Neural progenitor cell (in vitro differentiated cells): ENCODE results near the gene PCSK6. TPM values are rescaled to one million over a fixed set of nuclear protein-coding genes. Genes with fewer than 3 reads are reported as not detected.

ENCODE experiments used
- DNase-seq: peaks from one replicate; pipeline ENCODE4 v3.0.0-alpha.2; 2016; ENCODE audit warnings: low spot score
- H2AFZ ChIP-seq: fragments of 200-600 bp; sonication (generic); replicated peaks from 2 replicates; pipeline ENCODE4 v1.6.1; 2016; ENCODE audit warnings: antibody characterized with exemption
- H3F3A ChIP-seq: fragments of 200-600 bp; sonication (generic); 2 replicates; pipeline ENCODE4 v1.6.1; 2016; ENCODE audit warnings: antibody characterized with exemption, low read depth
- H3K27ac ChIP-seq: fragments of 200-600 bp; sonication (generic); 2 replicates; pipeline ENCODE4 v1.5.1; 2016; ENCODE audit warnings: mild to moderate bottlenecking
- H3K27me3 ChIP-seq: fragments of 200-600 bp; sonication (generic); 2 replicates; pipeline ENCODE4 v1.6.1; 2016; ENCODE audit warnings: mild to moderate bottlenecking, moderate library complexity
- H3K36me3 ChIP-seq: fragments of 200-600 bp; sonication (generic); 2 replicates; pipeline ENCODE4 v1.5.1; 2016
- H3K4me1 ChIP-seq: fragments of 200-600 bp; sonication (generic); 2 replicates; pipeline ENCODE4 v1.6.1; 2016; ENCODE audit warnings: mixed run types
- H3K4me2 ChIP-seq: fragments of 200-600 bp; sonication (generic); 2 replicates; pipeline ENCODE4 v1.6.1; 2016
- H3K4me3 ChIP-seq: fragments of 200-600 bp; sonication (generic); 2 replicates; pipeline ENCODE4 v1.5.1; 2016
- H3K79me2 ChIP-seq: fragments of 200-600 bp; sonication (generic); 2 replicates; pipeline ENCODE4 v1.6.1; 2016; ENCODE audit warnings: low read depth
- H3K9ac ChIP-seq: fragments of 200-600 bp; sonication (generic); 2 replicates; pipeline ENCODE4 v1.6.1; 2016
- H3K9me3 ChIP-seq: fragments of 200-600 bp; sonication (generic); 2 replicates; pipeline ENCODE4 v1.5.1; 2016; ENCODE audit warnings: low read depth
- H4K20me1 ChIP-seq: fragments of 200-600 bp; sonication (generic); 2 replicates; pipeline ENCODE4 v1.6.1; 2016; ENCODE audit warnings: low read depth
- H3K27ac Mint-ChIP-seq: 3 replicates; pipeline ENCODE4 v1.8.0; 2021; ENCODE audit warnings: mixed read lengths
- H3K27me3 Mint-ChIP-seq: 2 replicates; pipeline ENCODE4 v1.8.0; 2022; ENCODE audit warnings: low read depth, mild to moderate bottlenecking, inconsistent platforms, moderate library complexity, mixed read lengths; ENCODE audit not compliant: insufficient read depth
- H3K36me3 Mint-ChIP-seq: 3 replicates; pipeline ENCODE4 v1.8.0; 2021; ENCODE audit warnings: mixed read lengths
- H3K4me1 Mint-ChIP-seq: 3 replicates; pipeline ENCODE4 v1.8.0; 2021; ENCODE audit warnings: mixed read lengths
- H3K4me3 Mint-ChIP-seq: 3 replicates; pipeline ENCODE4 v1.8.0; 2021; ENCODE audit warnings: mild to moderate bottlenecking, moderate library complexity, mixed read lengths
- H3K9me3 Mint-ChIP-seq: 3 replicates; pipeline ENCODE4 v1.8.0; 2020; ENCODE audit warnings: mixed read lengths
- EZH2 ChIP-seq: fragments of 200-600 bp; sonication (generic); IDR thresholded peaks from 2 replicates; pipeline ENCODE4 v1.6.1; 2017; ENCODE audit warnings: antibody characterized with exemption, mild to moderate bottlenecking, moderate library complexity
- EZH2phosphoT487 ChIP-seq: fragments of 200-600 bp; sonication (generic); IDR thresholded peaks from 2 replicates; pipeline ENCODE4 v1.6.1; 2017; ENCODE audit warnings: antibody characterized with exemption
- total RNA-seq: library from RNA; depleted of rRNA; stranded (reverse); fragments of >200 nt; gene quantifications from 2 replicates; pipeline ENCODE4 v1.2.3, GENCODE V29; 2015; ENCODE audit warnings: low replicate concordance
- TF ChIP-seq, protein P1 (sequence below): fragments of 200-600 bp; sonication (generic); IDR thresholded peaks from 2 replicates; pipeline ENCODE4 v1.5.1; 2017; ENCODE audit warnings: antibody characterized with exemption, mild to moderate bottlenecking

Gene PCSK6
- total RNA-seq, 1 donor from 2014 or later: 1.9 TPM

- Mint-ChIP-seq H3K4me1 (no peaks in the 10 kb centered on the region), H3K9me3 (no peaks in the 10 kb centered on the region), H3K36me3 (no peaks in the 10 kb centered on the region), H3K27me3 (peaks cover 6% of the 10 kb centered on the region), H3K4me3 (no peak overlapping the region), H3K27ac (no peak overlapping the region)
- Histone ChIP-seq H3K4me3 (no peak overlapping the region), H3K4me2 (no peak overlapping the region), H3K4me1 (no peaks in the 10 kb centered on the region), H3K9ac (no peak overlapping the region), H2AFZ (no peak overlapping the region), H3K36me3 (no peaks in the 10 kb centered on the region), H3K79me2 (no peaks in the 10 kb centered on the region), H3K9me3 (no peaks in the 10 kb centered on the region), H3K27ac (no peak overlapping the region), H3F3A (no peaks in the 10 kb centered on the region), H4K20me1 (no peaks in the 10 kb centered on the region), H3K27me3 (no peaks in the 10 kb centered on the region)
- TF ChIP-seq, protein P1, sequence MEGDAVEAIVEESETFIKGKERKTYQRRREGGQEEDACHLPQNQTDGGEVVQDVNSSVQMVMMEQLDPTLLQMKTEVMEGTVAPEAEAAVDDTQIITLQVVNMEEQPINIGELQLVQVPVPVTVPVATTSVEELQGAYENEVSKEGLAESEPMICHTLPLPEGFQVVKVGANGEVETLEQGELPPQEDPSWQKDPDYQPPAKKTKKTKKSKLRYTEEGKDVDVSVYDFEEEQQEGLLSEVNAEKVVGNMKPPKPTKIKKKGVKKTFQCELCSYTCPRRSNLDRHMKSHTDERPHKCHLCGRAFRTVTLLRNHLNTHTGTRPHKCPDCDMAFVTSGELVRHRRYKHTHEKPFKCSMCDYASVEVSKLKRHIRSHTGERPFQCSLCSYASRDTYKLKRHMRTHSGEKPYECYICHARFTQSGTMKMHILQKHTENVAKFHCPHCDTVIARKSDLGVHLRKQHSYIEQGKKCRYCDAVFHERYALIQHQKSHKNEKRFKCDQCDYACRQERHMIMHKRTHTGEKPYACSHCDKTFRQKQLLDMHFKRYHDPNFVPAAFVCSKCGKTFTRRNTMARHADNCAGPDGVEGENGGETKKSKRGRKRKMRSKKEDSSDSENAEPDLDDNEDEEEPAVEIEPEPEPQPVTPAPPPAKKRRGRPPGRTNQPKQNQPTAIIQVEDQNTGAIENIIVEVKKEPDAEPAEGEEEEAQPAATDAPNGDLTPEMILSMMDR: no peak
- TF ChIP-seq EZH2 (no peak), EZH2phosphoT487 (no peak)
- no peak for DNase-seq
Observed at GRCh38 chr15:101354891-101355623, 134.4 kb downstream of the PCSK6 start.

GRCh38 chr15:101353240-101353639, 136.3 kb downstream of the PCSK6 start:
- H3K4me2 ChIP-seq: no peak overlapping the region
- H4K20me1 ChIP-seq: no peaks in the 10 kb centered on the region
- Mint-ChIP-seq H3K27me3 (peaks cover 11% of the 10 kb centered on the region), H3K4me3 (no peak overlapping the region), H3K27ac (no peak overlapping the region), H3K9me3 (no peaks in the 10 kb centered on the region), H3K4me1 (peaks cover 8% of the 10 kb centered on the region), H3K36me3 (no peaks in the 10 kb centered on the region)
- no peaks in the 10 kb centered on the region for H3K27me3 ChIP-seq
- H3K36me3 ChIP-seq: no peaks in the 10 kb centered on the region
- H3F3A ChIP-seq: peaks cover 9% of the 10 kb centered on the region
- no peaks in the 10 kb centered on the region for H3K9me3 ChIP-seq
- peaks cover 8% of the 10 kb centered on the region for H3K4me1 ChIP-seq
- no peak overlapping the region for H3K27ac ChIP-seq
- no peak overlapping the region for H2AFZ ChIP-seq
- no peaks in the 10 kb centered on the region for H3K79me2 ChIP-seq
- H3K9ac ChIP-seq: no peak overlapping the region
- no peak overlapping the region for H3K4me3 ChIP-seq
- no peak for TF ChIP-seq EZH2
- TF ChIP-seq, protein P1: no peak
- no peak for TF ChIP-seq EZH2phosphoT487
- DNase-seq: no peak

DNA sequence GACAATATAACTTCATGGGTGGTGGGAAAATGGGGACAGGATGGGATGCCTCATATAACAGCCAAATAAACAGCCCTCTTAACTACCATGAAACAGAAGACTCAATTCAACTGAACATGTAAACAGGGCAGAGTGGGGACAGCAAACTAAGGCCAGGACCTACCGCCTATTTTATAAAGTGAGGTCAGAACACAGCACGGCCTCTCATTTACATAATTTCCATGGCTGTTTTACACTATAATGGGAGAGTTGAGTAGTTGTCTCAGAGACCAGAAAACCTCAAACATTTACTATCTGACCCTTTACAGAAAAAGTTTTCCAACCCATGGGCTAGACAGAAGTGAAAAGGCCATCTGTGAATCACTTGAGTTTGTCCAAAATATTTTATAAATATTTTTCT, 137.8 kb downstream of the PCSK6 start:
- H3K4me1 Mint-ChIP-seq: peaks cover 13% of the 10 kb centered on the region
- no peak overlapping the region for H3K27ac ChIP-seq

More for the DNA sequence above, 137.8 kb downstream of the PCSK6 start:
- Histone ChIP-seq H3K27me3 (no peaks in the 10 kb centered on the region), H2AFZ (no peak overlapping the region), H3K79me2 (no peaks in the 10 kb centered on the region), H3K4me3 (no peak overlapping the region), H3K9ac (no peak overlapping the region), H4K20me1 (no peaks in the 10 kb centered on the region), H3K4me1 (peaks cover 8% of the 10 kb centered on the region), H3K36me3 (no peaks in the 10 kb centered on the region), H3K9me3 (no peaks in the 10 kb centered on the region), H3F3A (peaks cover 9% of the 10 kb centered on the region), H3K4me2 (no peak overlapping the region)
- DNase-seq: no peak
- H3K4me3 Mint-ChIP-seq: no peak overlapping the region
- peaks cover 9% of the 10 kb centered on the region for H3K27me3 Mint-ChIP-seq
- no peaks in the 10 kb centered on the region for H3K9me3 Mint-ChIP-seq
- H3K27ac Mint-ChIP-seq: no peak overlapping the region
- TF ChIP-seq, protein P1: no peak
- no peaks in the 10 kb centered on the region for H3K36me3 Mint-ChIP-seq
